Hematopoietic multipotent progenitor cell (in vitro differentiated cells): ENCODE measurements around the gene OR9A4. TPM values are rescaled to one million over a fixed set of nuclear protein-coding genes. Genes with fewer than 3 reads are reported as not detected.
A peak's percentile ranks its signal among the peaks of the same experiment; 100 is the strongest.
"Not testable (repeated sequence)": the region's sequence is repeated elsewhere in the genome, so short reads cannot be mapped to it uniquely, and the experiment has no call there.

Experiments used
- DNase-seq, 3 donors: peaks; one replicate each; pipeline ENCODE4 v3.0.0-alpha.2; 2011 to 2015; ENCODE audit warnings: low read depth in 2 of 3, low spot score in 2 of 3
- total RNA-seq: library from RNA; depleted of rRNA; stranded (reverse); fragments of >200 nt; gene quantifications from one replicate; pipeline ENCODE4 v1.2.3, GENCODE V29; 2012

Gene OR9A4, protein sequence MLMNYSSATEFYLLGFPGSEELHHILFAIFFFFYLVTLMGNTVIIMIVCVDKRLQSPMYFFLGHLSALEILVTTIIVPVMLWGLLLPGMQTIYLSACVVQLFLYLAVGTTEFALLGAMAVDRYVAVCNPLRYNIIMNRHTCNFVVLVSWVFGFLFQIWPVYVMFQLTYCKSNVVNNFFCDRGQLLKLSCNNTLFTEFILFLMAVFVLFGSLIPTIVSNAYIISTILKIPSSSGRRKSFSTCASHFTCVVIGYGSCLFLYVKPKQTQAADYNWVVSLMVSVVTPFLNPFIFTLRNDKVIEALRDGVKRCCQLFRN
- total RNA-seq, result not detected

DNA sequence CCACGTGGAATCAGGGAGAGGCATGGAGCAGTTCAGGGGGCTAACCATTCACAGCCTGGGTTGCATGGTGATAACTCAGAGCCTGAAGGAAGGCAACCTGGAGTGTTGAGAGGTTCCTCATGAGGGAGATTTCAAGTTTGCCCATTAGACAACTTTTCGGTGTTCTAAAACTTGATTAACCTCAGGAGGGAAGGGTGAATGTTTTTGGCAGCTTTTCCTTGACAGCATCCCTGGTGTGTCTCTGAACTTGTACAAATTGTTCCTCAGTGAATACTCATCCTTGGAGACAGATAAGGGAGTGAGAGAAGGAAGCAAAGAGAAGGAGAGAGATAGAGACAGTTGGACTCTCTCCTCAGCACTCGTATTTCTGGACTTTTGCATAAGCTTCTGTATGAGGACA, at the start of gene OR9A4:
OR9A4 (plus strand) TSS at position 301 of the 400 bp plus-strand sequence. CDS start 2,477 bp downstream, outside the sequence.
- no peak for DNase-seq

DNA sequence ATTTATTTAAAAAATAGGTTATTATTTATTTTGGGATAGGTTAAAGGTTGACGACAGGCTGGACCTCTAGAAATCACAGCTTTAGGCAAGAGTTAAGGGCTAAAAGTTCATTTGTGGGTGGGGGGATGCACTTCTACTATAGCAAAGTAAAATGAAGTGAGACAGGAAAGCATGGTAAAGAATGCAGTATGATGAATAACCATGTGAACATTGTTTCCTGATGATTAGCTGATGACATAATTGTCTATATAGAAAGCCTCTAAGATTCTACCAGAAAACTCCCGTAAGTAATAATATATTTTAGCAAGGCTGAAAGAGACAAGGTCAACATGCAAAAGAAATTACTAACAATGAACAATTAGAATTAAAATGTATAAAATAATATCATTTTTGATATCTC, 49.2 kb upstream of the OR9A4 start:
- no peak for DNase-seq

DNA sequence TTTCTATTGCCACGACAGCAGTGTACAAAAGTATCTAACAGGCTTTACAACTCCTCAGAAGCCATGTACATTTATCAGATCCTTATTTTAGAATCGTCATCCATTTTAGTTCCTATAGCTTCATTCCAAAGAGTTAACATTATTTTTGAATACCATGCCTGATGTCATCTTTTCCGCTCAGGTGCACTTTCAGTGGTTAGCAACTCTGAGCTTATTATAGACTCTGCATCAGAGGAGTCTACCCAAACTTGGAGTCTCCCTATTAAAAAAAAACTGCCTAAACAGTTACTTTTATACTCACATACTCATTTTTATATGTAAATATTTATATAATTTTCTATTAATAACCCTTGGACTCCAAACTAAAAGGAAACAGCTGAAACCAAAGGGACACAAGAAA, 43.3 kb upstream of the OR9A4 start:
- no peak for DNase-seq

- no peak for DNase-seq
Observed at GRCh38 chr7:141874787-141875186, 41.4 kb upstream of the OR9A4 start.

- no peak for DNase-seq
Observed at GRCh38 chr7:141875453-141875852, 40.7 kb upstream of the OR9A4 start.

GRCh38 chr7:141876371-141876770, 39.8 kb upstream of the OR9A4 start:
- DNase-seq, result no peak

GRCh38 chr7:141877365-141877764, 38.8 kb upstream of the OR9A4 start:
- DNase-seq, result no peak

- no peak for DNase-seq
Observed at GRCh38 chr7:141880960-141881359, 35.2 kb upstream of the OR9A4 start.

DNA sequence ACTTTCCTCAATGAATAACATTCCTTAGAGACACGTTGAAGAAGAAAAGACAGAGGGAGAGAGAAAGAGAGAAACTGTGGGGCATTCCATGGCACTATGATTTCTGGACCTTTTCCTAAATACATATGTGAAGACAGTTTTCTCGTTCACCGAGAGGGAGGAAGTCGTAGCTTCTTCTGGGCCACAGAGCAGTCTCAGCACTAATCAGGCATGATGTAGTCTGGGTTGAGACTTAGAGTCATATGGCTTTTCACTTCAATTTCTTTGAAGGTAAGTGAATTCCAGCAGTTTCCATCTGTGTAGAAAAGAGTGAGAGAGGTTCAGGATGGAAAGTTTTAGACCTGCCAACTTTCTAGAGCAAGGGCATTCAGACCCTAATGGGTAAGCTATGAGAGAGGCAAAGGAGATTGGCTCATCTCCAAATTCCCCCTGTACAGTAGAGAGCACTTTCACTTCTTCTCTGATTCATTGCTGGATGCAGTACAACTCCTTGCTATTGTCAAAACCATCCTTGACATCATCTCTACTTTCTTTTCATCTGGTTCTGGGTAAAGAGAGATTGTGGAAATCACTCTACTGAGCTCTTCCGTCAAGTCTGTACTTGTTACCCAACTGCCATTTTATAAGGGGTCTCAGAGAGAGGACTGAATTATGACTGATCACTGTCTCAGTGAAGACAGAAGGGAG, 31.5 kb upstream of the OR9A4 start:
- DNase-seq, result no peak

DNA sequence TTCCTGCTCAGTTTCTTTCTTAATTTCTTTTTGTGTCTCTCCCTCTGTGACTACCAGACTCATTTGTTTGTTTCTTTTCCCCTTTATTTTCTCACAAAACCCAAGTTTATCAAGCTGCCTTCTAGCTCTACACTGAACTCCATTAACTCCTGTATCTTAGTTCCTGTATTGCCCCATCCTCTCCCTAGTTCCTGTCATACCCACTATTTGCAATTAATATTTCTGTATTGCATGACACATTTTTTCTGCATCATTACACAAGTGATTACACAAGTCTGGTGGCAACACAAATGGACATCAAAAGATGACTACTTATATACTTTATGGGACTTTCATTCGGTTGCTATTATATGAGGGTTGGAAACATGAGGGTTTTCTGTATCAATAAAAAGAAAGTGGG, 26.9 kb upstream of the OR9A4 start:
- no peak for DNase-seq

DNA sequence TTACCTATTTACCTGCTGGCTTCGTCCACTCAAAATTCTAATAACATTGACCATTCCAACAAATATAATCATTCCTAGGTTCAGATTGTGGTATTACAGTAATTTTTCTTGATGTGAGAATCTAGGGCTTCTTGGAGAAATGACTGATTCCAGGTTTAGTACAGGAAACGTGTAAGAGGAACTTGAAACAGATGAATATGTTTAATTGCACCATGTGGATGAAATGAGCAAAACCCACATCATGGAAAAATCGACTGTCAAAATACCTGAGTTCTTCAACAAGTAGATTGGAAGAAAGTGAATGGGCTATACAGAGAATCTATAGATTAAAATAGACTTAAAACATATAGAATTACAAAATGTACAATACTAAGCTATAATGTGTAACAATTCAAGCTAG, 24.9 kb upstream of the OR9A4 start:
- no peak for DNase-seq

- DNase-seq, result not testable (repeated sequence)
Observed at GRCh38 chr7:141899366-141899765, 16.8 kb upstream of the OR9A4 start.

GRCh38 chr7:141906285-141906684, 9.9 kb upstream of the OR9A4 start:
- no peak for DNase-seq

GRCh38 chr7:141911391-141911790, 4.8 kb upstream of the OR9A4 start:
- DNase-seq, result no peak

- DNase-seq, result peak in 2 of 3 donors; percentile 53 to 64
Observed at GRCh38 chr7:141915565-141915964, 634 bp upstream of the OR9A4 start.

DNA sequence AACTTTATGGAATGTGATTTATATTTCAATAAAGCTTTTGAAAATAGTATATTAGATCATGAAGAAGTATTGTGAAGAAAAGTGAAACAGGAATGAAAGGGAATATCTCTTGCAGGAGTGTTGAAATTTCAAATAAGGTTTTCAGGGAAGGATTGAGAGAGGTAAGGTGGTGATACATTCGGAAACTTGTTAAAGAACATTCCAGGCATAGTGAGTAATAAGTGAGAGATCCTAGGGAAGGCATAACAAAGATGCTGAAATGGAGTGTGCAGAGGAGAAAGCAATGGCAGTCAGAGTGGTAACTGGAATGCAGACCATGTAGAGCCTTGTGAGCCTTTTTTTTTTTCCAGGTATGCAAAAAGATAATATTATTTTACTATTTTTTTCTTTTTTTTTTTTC, 4.1 kb downstream of the OR9A4 start:
- DNase-seq, result no peak

- DNase-seq, result peak in 1 of 3 donors; percentile 24
Observed at GRCh38 chr7:141928146-141928844, 12.1 kb downstream of the OR9A4 start.

DNA sequence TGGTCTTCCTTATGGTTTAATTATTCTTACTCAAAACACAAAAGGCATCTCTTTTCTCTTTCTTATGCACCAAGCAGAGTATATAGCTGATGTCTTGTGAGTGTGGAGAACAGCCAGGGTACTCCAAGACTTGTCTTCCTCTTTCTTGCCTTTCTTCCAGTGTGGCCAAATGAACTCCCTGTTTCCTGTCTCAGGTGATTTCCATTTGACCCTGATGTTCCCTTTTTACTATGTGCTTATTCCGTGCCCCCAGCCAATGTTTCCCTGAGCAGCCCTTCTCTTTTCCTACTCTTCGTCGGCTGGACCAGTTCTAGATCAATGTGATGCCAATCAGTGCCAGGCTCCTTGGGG, 12.6 kb downstream of the OR9A4 start:
- peak in 1 of 3 donors; percentile 5 for DNase-seq

GRCh38 chr7:141930211-141930610, 14.0 kb downstream of the OR9A4 start:
- DNase-seq, result no peak

GRCh38 chr7:141941075-141941474, 24.9 kb downstream of the OR9A4 start:
- DNase-seq, result no peak

DNA sequence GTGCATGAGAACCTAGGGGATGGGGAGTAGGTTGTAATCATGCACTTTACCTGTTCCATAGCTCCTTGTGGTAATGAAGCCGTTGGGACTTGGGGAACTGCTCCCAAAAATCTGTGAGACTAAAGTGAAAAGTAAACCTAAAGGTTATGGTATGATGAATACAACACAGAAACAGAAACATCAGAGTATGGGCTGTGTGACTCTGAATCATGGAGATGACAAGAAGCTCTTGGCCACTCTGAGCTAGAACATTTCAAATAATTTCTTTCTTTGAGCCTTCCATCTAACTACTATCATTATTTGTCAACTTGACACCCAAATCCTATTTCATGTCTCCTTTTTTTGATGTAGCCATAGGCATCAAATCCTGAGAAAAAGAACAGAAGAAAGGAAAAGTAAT, 27.6 kb downstream of the OR9A4 start:
- DNase-seq, result no peak

DNA sequence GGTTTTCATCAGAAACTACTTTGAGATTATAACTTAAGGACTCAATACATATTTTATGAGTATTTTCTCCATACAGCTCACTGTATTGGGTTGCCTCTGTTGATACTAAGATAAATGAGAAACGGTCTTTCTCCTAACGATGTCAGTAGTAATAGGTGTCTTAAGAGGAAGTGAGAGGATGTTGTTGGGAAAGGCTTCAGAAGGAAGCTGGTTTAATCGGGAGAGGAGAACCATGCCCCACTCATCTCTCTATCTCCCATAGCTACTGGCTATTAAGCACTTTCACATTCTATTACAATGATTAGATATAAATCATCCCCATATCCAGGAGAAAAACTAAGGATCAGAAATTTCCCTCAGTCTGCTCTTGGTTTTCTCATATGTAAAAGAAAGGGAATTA, 28.6 kb downstream of the OR9A4 start:
- no peak for DNase-seq
